ENCODE measurements around the gene TBC1D5.
"Not testable (repeated sequence)": the region's sequence is repeated elsewhere in the genome, so short reads cannot be mapped to it uniquely, and the experiment has no call there.

TBC1D5 gene

GRCh38 chr3:17518189-17519059, 224.0 kb downstream of the TBC1D5 start:
- DNase-seq (ENCODE audit: low read depth, low spot score): no peak

GRCh38 chr3:17515445-17516234, 226.8 kb downstream of the TBC1D5 start:
- no peak for DNase-seq (ENCODE audit: low read depth, low spot score)
- H3K4me3 ChIP-seq (ENCODE audit: low read length): no peak overlapping the region

More at GRCh38 chr3:17518189-17519059, 224.0 kb downstream of the TBC1D5 start:
- H3K4me3 ChIP-seq (ENCODE audit: low read length): no peak overlapping the region

- DNase-seq (ENCODE audit: low read depth, low spot score): no peak
- no peak overlapping the region for H3K4me3 ChIP-seq (ENCODE audit: low read length)
Observed at GRCh38 chr3:17514597-17514996, 227.8 kb downstream of the TBC1D5 start.

GRCh38 chr3:17510265-17510664, 232.2 kb downstream of the TBC1D5 start:
- DNase-seq (ENCODE audit: low read depth, low spot score): no peak
- no peak overlapping the region for H3K4me3 ChIP-seq (ENCODE audit: low read length)

- H3K4me3 ChIP-seq (ENCODE audit: low read length): no peak overlapping the region
Observed at GRCh38 chr3:17508180-17508752, 234.2 kb downstream of the TBC1D5 start.

GRCh38 chr3:17507480-17507879, 235.0 kb downstream of the TBC1D5 start:
- H3K4me3 ChIP-seq (ENCODE audit: low read length): no peak overlapping the region
- DNase-seq (ENCODE audit: low read depth, low spot score): no peak

More at GRCh38 chr3:17508180-17508752, 234.2 kb downstream of the TBC1D5 start:
- no peak for DNase-seq (ENCODE audit: low read depth, low spot score)

- H3K4me3 ChIP-seq (ENCODE audit: low read length): no peak overlapping the region
- no peak for DNase-seq (ENCODE audit: low read depth, low spot score)
Observed at GRCh38 chr3:17505856-17506255, 236.6 kb downstream of the TBC1D5 start.

GRCh38 chr3:17501745-17502144, 240.7 kb downstream of the TBC1D5 start:
- no peak overlapping the region for H3K4me3 ChIP-seq (ENCODE audit: low read length)
- no peak for DNase-seq (ENCODE audit: low read depth, low spot score)

- no peak overlapping the region for H3K4me3 ChIP-seq (ENCODE audit: low read length)
- DNase-seq (ENCODE audit: low read depth, low spot score): no peak
Observed at GRCh38 chr3:17500618-17501017, 241.8 kb downstream of the TBC1D5 start.

GRCh38 chr3:17494117-17494809, 248.2 kb downstream of the TBC1D5 start:
- no peak for DNase-seq (ENCODE audit: low read depth, low spot score)
- H3K4me3 ChIP-seq (ENCODE audit: low read length): no peak overlapping the region

- DNase-seq (ENCODE audit: low read depth, low spot score): no peak
- H3K4me3 ChIP-seq (ENCODE audit: low read length): no peak overlapping the region
Observed at GRCh38 chr3:17491601-17492000, 250.8 kb downstream of the TBC1D5 start.

GRCh38 chr3:17491190-17491589, 251.2 kb downstream of the TBC1D5 start:
- H3K4me3 ChIP-seq (ENCODE audit: low read length); DNase-seq (ENCODE audit: low read depth, low spot score): not testable (repeated sequence)

GRCh38 chr3:17489139-17489538, 253.3 kb downstream of the TBC1D5 start:
- DNase-seq (ENCODE audit: low read depth, low spot score): no peak
- no peak overlapping the region for H3K4me3 ChIP-seq (ENCODE audit: low read length)

- no peak overlapping the region for H3K4me3 ChIP-seq (ENCODE audit: low read length)
- DNase-seq (ENCODE audit: low read depth, low spot score): no peak
Observed at GRCh38 chr3:17481116-17481515, 261.3 kb downstream of the TBC1D5 start.

GRCh38 chr3:17479681-17480405, 262.6 kb downstream of the TBC1D5 start:
- DNase-seq (ENCODE audit: low read depth, low spot score): no peak
- H3K4me3 ChIP-seq (ENCODE audit: low read length): no peak overlapping the region

- no peak for DNase-seq (ENCODE audit: low read depth, low spot score)
Observed at GRCh38 chr3:17478673-17479072, 263.8 kb downstream of the TBC1D5 start.

GRCh38 chr3:17473761-17474160, 268.7 kb downstream of the TBC1D5 start:
- no peak for DNase-seq (ENCODE audit: low read depth, low spot score)
- H3K4me3 ChIP-seq (ENCODE audit: low read length): no peak overlapping the region

More at GRCh38 chr3:17478673-17479072, 263.8 kb downstream of the TBC1D5 start:
- H3K4me3 ChIP-seq (ENCODE audit: low read length): no peak overlapping the region

- no peak overlapping the region for H3K4me3 ChIP-seq (ENCODE audit: low read length)
- DNase-seq (ENCODE audit: low read depth, low spot score): no peak
Observed at GRCh38 chr3:17469954-17470353, 272.5 kb downstream of the TBC1D5 start.

- H3K4me3 ChIP-seq (ENCODE audit: low read length): no peak overlapping the region
Observed at GRCh38 chr3:17469520-17469919, 272.9 kb downstream of the TBC1D5 start.

More at GRCh38 chr3:17469520-17469919, 272.9 kb downstream of the TBC1D5 start:
- DNase-seq (ENCODE audit: low read depth, low spot score): no peak

All from Jurkat, Clone E6-1 (cell line).